Panc1 (cell line): Measurements from ENCODE around the gene ARHGAP4. TPM values are rescaled to one million over a fixed set of nuclear protein-coding genes. Genes with fewer than 3 reads are reported as not detected.
A peak's percentile ranks its signal among the peaks of the same experiment; 100 is the strongest.

Experiments
- ATAC-seq: fragments of 200-7000 bp; cut with Tn5 transposase; 2 replicates; pipeline ENCODE4 v1.9.1; 2020; ENCODE audit warnings: mild to moderate bottlenecking, moderate library complexity
- BruUV-seq: library from RNA; stranded (reverse); fragments of 400-500 nt; replicated peaks from 2 replicates; lab custom pipeline; 2021; lab: Mats Ljungman, UMichigan
- CTCF ChIA-PET: fragments of 300-600 bp; sonication (Branson Sonifier 250); formaldehyde crosslinking; loops from one replicate; lab custom pipeline; 2022; ENCODE audit warnings: antibody characterized with exemption; lab: Charles Lee
- POLR2A ChIA-PET: fragments of 300-600 bp; sonication (Branson Sonifier 250); formaldehyde crosslinking; loops from one replicate; lab custom pipeline; 2022; ENCODE audit warnings: antibody characterized with exemption; lab: Charles Lee
- DNase-seq: peaks from one replicate; pipeline ENCODE4 v3.0.0-alpha.2; 2010; ENCODE audit warnings: low read depth, low spot score
- H3K27ac ChIP-seq: 2 replicates; pipeline ENCODE4 v1.5.1; 2011; ENCODE audit warnings: mild to moderate bottlenecking, low read length, inconsistent platforms
- H3K27me3 ChIP-seq: fragments of 200-500 bp; sonication (Bioruptor generic); 2 replicates; pipeline ENCODE4 v1.6.0; 2014; ENCODE audit warnings: low read length, inconsistent platforms; ENCODE audit not compliant: control insufficient read depth, insufficient read depth
- H3K36me3 ChIP-seq: fragments of 200-500 bp; sonication (Bioruptor generic); 2 replicates; pipeline ENCODE4 v1.5.1; 2014; ENCODE audit warnings: inconsistent platforms, mild to moderate bottlenecking, low read length, moderate library complexity; ENCODE audit not compliant: control insufficient read depth, insufficient read depth
- H3K4me1 ChIP-seq: 2 replicates; pipeline ENCODE4 v1.5.1; 2011; ENCODE audit warnings: inconsistent platforms, mild to moderate bottlenecking, low read length, moderate library complexity; ENCODE audit not compliant: control insufficient read depth, insufficient read depth
- H3K4me3 ChIP-seq, 2 experiments: 2 replicates each; pipeline ENCODE4 v1.5.1; 2011 to 2012; ENCODE audit warnings: low read depth in 2 of 2, low read length in 2 of 2, mild to moderate bottlenecking in 2 of 2, inconsistent platforms in 1 of 2, moderate library complexity in 1 of 2
- H3K9me3 ChIP-seq: fragments of 200-500 bp; sonication (Bioruptor generic); 2 replicates; pipeline ENCODE4 v1.5.1; 2014; ENCODE audit warnings: low read depth, mild to moderate bottlenecking, inconsistent platforms, low read length, moderate library complexity; ENCODE audit not compliant: control insufficient read depth, insufficient read depth
- POLR2AphosphoS5 ChIP-seq: IDR thresholded peaks from 2 replicates; pipeline ENCODE4 v1.6.1; 2012; ENCODE audit warnings: mild to moderate bottlenecking, low read depth, low read length, moderate library complexity
- SIN3A ChIP-seq: IDR thresholded peaks from 2 replicates; pipeline ENCODE4 v1.6.1; 2012; ENCODE audit warnings: low read depth, mild to moderate bottlenecking, low read length, moderate library complexity, borderline replicate concordance; ENCODE audit not compliant: insufficient read depth
- TCF7L2 ChIP-seq: IDR thresholded peaks from 2 replicates; pipeline ENCODE4 v1.6.1; 2011; ENCODE audit warnings: mild to moderate bottlenecking, low read depth, low read length, inconsistent platforms
- in situ Hi-C: cut with HindIII; loops from 2 replicates; pipeline ENCODE4 v1.10.0; 2016; ENCODE audit warnings: low sequenced_read_pairs, low pct_unique_long_range_greater_than_20kb
- intact Hi-C: fragments of 100-400 bp; cut with micrococcal nuclease; formaldehyde crosslinking; loops from one replicate; pipeline ENCODE4 v1.10.0; 2022; ENCODE audit not compliant: unreplicated experiment
- total RNA-seq: library from RNA; stranded (reverse); gene quantifications from one replicate; pipeline ENCODE4 v1.2.1, GENCODE V29; 2021; ENCODE audit not compliant: unreplicated experiment
- TF ChIP-seq, protein P1 (sequence below), 2 experiments: IDR thresholded peaks; 2 replicates each; pipeline ENCODE4 v1.6.1; 2011 to 2012; ENCODE audit warnings: low read depth in 2 of 2, control low read depth in 1 of 2, low read length in 1 of 2, mild to moderate bottlenecking in 1 of 2, moderate library complexity in 1 of 2; ENCODE audit not compliant: insufficient read depth in 1 of 2

Gene ARHGAP4
- total RNA-seq, 1 experiment from 2014 or later = 225 TPM

DNA sequence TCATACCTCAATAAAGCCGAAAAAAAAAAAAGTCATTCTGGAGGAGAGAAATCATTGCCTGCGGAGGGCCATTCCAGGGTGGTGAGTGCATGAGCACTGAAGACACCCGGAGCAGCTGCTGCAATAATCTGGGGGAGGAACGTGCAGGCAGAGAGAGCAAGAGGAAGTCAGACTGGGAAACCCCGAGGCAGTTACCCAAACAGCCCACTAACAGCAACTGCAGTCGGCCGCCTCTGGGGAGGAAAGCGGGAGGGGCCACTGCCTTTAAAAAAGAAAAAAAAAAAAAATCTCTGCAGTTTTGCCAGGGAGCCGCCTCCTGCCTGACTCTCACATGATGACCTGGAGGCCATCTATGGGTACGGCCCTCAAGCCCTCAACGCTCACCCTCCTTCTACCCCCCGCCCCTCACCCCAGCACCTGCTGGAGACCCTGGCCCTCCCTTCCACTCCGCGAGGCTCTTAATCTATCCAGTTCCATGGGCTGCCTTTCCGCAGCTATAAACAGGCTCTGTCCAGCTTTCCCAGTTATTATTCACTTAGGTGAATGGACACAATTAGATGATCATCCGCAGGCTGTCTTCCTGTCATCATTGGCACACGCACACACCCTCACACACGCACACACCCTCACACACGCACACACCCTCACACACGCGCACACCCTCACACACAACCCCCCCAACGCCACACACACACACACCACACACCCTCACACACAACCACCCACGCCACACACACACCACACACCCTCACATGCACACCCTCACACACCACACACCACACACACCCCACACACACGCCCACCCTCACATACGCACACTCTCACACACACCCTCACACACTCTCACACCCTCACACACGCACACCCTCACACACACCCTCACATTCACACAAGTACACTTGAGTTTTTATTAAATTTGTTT is 25.0 kb downstream of the ARHGAP4 start:
- CTCF ChIA-PET = no interaction called here
- in situ Hi-C loops (no loop called here), intact Hi-C loops (no loop called here)
- no TSS peak for BruUV-seq
- no peaks in the 10 kb centered on the region for H3K9me3 ChIP-seq
- H3K27me3 ChIP-seq = no peaks in the 10 kb centered on the region
- POLR2A ChIA-PET = interaction anchor here (0.7 kb wide), 1 partner anchor 22 kb away, joined by 4 read pairs; no protein-coding TSS in a partner anchor
- peak overlapping the region; percentile 76 for H3K27ac ChIP-seq
- ATAC-seq (peak; percentile 69), DNase-seq (no peak)
- H3K36me3 ChIP-seq = no peaks in the 10 kb centered on the region
- TF ChIP-seq, protein P1, sequence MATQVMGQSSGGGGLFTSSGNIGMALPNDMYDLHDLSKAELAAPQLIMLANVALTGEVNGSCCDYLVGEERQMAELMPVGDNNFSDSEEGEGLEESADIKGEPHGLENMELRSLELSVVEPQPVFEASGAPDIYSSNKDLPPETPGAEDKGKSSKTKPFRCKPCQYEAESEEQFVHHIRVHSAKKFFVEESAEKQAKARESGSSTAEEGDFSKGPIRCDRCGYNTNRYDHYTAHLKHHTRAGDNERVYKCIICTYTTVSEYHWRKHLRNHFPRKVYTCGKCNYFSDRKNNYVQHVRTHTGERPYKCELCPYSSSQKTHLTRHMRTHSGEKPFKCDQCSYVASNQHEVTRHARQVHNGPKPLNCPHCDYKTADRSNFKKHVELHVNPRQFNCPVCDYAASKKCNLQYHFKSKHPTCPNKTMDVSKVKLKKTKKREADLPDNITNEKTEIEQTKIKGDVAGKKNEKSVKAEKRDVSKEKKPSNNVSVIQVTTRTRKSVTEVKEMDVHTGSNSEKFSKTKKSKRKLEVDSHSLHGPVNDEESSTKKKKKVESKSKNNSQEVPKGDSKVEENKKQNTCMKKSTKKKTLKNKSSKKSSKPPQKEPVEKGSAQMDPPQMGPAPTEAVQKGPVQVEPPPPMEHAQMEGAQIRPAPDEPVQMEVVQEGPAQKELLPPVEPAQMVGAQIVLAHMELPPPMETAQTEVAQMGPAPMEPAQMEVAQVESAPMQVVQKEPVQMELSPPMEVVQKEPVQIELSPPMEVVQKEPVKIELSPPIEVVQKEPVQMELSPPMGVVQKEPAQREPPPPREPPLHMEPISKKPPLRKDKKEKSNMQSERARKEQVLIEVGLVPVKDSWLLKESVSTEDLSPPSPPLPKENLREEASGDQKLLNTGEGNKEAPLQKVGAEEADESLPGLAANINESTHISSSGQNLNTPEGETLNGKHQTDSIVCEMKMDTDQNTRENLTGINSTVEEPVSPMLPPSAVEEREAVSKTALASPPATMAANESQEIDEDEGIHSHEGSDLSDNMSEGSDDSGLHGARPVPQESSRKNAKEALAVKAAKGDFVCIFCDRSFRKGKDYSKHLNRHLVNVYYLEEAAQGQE (IDR thresholded peaks at IDR 0.05; ENCODE audit: insufficient read depth in 1 of 2, low read depth in 2 of 2, low read length in 1 of 2) = peak in 1 of 2 experiments; percentile 50; a peak in 1 of 4 replicates
- TF ChIP-seq TCF7L2 (peak; percentile 59; the same call in 1 of the 2 replicates), POLR2AphosphoS5 (peak; percentile 71), SIN3A (no peak)
- peak overlapping the region in 1 of 2 experiments; percentile 25; a peak in 1 of 4 replicates for H3K4me3 ChIP-seq
- H3K4me1 ChIP-seq = peaks cover 47% of the 10 kb centered on the region

DNA sequence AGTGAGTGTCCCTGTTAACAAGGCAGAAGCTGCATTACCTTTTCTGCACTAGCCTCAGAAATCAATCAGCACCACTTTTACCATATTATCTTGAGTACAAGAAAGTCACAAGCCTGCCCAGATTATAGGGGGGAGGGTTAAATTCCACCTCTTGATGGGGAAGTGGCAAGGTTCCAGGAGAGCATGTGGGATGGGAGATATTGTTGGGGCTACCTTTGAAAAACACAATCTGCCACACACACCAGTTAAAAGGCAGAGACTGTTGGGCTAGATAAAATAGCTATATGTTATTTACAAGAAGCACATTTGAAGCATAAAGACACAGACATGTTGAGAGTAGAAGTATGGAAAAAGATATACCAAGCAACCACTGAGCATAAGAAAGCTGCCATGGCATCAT is 28.2 kb downstream of the ARHGAP4 start:
- BruUV-seq = no TSS peak
- CTCF ChIA-PET = no interaction called here
- Histone ChIP-seq H3K36me3 (no peaks in the 10 kb centered on the region), H3K27me3 (no peaks in the 10 kb centered on the region), H3K9me3 (no peaks in the 10 kb centered on the region), H3K27ac (peak overlapping the region; percentile 67; the same call in 1 of the 2 replicates), H3K4me3 (no peak overlapping the region), H3K4me1 (peaks cover 28% of the 10 kb centered on the region)
- DNase-seq (no peak), ATAC-seq (no peak)
- TF ChIP-seq, protein P1 (IDR thresholded peaks at IDR 0.05; ENCODE audit: insufficient read depth in 1 of 2, low read depth in 2 of 2, low read length in 1 of 2) = no peak
- no peak for TF ChIP-seq TCF7L2
- no peak for TF ChIP-seq POLR2AphosphoS5
- TF ChIP-seq SIN3A = no peak
- POLR2A ChIA-PET = interaction anchor here (0.5 kb wide), 1 partner anchor 15 kb away, joined by 4 read pairs; no protein-coding TSS in a partner anchor
- intact Hi-C loops = no loop called here
- in situ Hi-C loops = no loop called here
